BLaER1 (cell line): ENCODE measurements around the gene SLC12A9.
"Not testable (repeated sequence)": the region's sequence is repeated elsewhere in the genome, so short reads cannot be mapped to it uniquely, and the experiment has no call there.

Experiments used
- H3K27ac ChIP-seq: shearing (Covaris generic); formaldehyde crosslinking; 2 replicates; pipeline ENCODE4 v1.8.1; 2022
- H3K27me3 ChIP-seq: shearing (Covaris generic); formaldehyde crosslinking; 2 replicates; pipeline ENCODE4 v1.8.1; 2022
- H3K36me3 ChIP-seq: shearing (Covaris generic); formaldehyde crosslinking; 2 replicates; pipeline ENCODE4 v1.8.1; 2022
- H3K4me1 ChIP-seq: shearing (Covaris generic); formaldehyde crosslinking; 2 replicates; pipeline ENCODE4 v1.8.1; 2022
- H3K4me2 ChIP-seq: shearing (Covaris generic); formaldehyde crosslinking; 2 replicates; pipeline ENCODE4 v1.8.1; 2022
- H3K4me3 ChIP-seq: shearing (Covaris generic); formaldehyde crosslinking; 2 replicates; pipeline ENCODE4 v1.8.1; 2022
- H3K9ac ChIP-seq: shearing (Covaris generic); formaldehyde crosslinking; 2 replicates; pipeline ENCODE4 v1.8.1; 2022
- H3K9me3 ChIP-seq: shearing (Covaris generic); formaldehyde crosslinking; 2 replicates; pipeline ENCODE4 v1.8.1; 2022
- H4K20me1 ChIP-seq: shearing (Covaris generic); formaldehyde crosslinking; 2 replicates; pipeline ENCODE4 v1.8.1; 2022
- Cebpa-rat ChIP-seq: shearing (Covaris generic); IDR thresholded peaks from 2 replicates; pipeline ENCODE4 v1.8.1; 2022

The SLC12A9 gene

GRCh38 chr7:100837099-100837836 lies 15.2 kb upstream of the SLC12A9 start:
- Histone ChIP-seq H3K9me3 (no peaks in the 10 kb centered on the region), H3K4me3 (peak overlapping the region; percentile 60), H3K9ac (peak overlapping the region; percentile 52), H4K20me1 (no peaks in the 10 kb centered on the region), H3K36me3 (no peaks in the 10 kb centered on the region), H3K27ac (peak overlapping the region; percentile 88), H3K4me1 (peaks cover 27% of the 10 kb centered on the region), H3K4me2 (peak overlapping the region; percentile 91), H3K27me3 (no peaks in the 10 kb centered on the region)
- TF ChIP-seq Cebpa-rat: no peak

GRCh38 chr7:100839361-100839760 lies 13.2 kb upstream of the SLC12A9 start:
- H3K27ac ChIP-seq: no peak overlapping the region
- no peak overlapping the region for H3K4me2 ChIP-seq
- no peaks in the 10 kb centered on the region for H4K20me1 ChIP-seq
- no peak overlapping the region for H3K4me3 ChIP-seq
- no peaks in the 10 kb centered on the region for H3K36me3 ChIP-seq
- no peak overlapping the region for H3K9ac ChIP-seq
- no peaks in the 10 kb centered on the region for H3K9me3 ChIP-seq
- H3K4me1 ChIP-seq: peaks cover 27% of the 10 kb centered on the region
- TF ChIP-seq Cebpa-rat: no peak
- H3K27me3 ChIP-seq: no peaks in the 10 kb centered on the region

- Histone ChIP-seq H3K4me1 (peaks cover 26% of the 10 kb centered on the region), H3K4me2 (no peak overlapping the region), H3K4me3 (no peak overlapping the region)
Measured at GRCh38 chr7:100840470-100841100, 11.9 kb upstream of the SLC12A9 start.

GRCh38 chr7:100847360-100847759 lies 5.2 kb upstream of the SLC12A9 start:
- TF ChIP-seq Cebpa-rat: no peak
- Histone ChIP-seq H3K9ac (no peak overlapping the region), H3K27ac (no peak overlapping the region), H3K4me2 (no peak overlapping the region), H3K36me3 (no peaks in the 10 kb centered on the region), H3K4me1 (peaks cover 8% of the 10 kb centered on the region; the same call in 1 of the 2 replicates), H3K9me3 (no peaks in the 10 kb centered on the region), H3K27me3 (no peaks in the 10 kb centered on the region), H4K20me1 (no peaks in the 10 kb centered on the region), H3K4me3 (no peak overlapping the region)

More at GRCh38 chr7:100840470-100841100, 11.9 kb upstream of the SLC12A9 start:
- H3K27me3 ChIP-seq: no peaks in the 10 kb centered on the region
- no peaks in the 10 kb centered on the region for H3K36me3 ChIP-seq
- no peak overlapping the region for H3K27ac ChIP-seq
- H3K9me3 ChIP-seq: no peaks in the 10 kb centered on the region
- TF ChIP-seq Cebpa-rat: no peak
- H4K20me1 ChIP-seq: no peaks in the 10 kb centered on the region
- H3K9ac ChIP-seq: no peak overlapping the region

GRCh38 chr7:100854146-100854895 lies 1.8 kb downstream of the SLC12A9 start:
- H3K9me3 ChIP-seq: no peaks in the 10 kb centered on the region
- no peaks in the 10 kb centered on the region for H3K27me3 ChIP-seq
- peak overlapping the region; percentile 88; the same call in 1 of the 2 replicates for H3K4me3 ChIP-seq
- H3K27ac ChIP-seq: 0 out of 2 replicates have a peak overlapping the region, but pooled peaks have one; percentile 18
- peaks cover 64% of the 10 kb centered on the region for H4K20me1 ChIP-seq
- H3K36me3 ChIP-seq: peaks cover 42% of the 10 kb centered on the region
- no peak for TF ChIP-seq Cebpa-rat
- H3K4me2 ChIP-seq: peak overlapping the region; percentile 100
- peak overlapping the region; percentile 84; the same call in 1 of the 2 replicates for H3K9ac ChIP-seq
- H3K4me1 ChIP-seq: peaks cover 30% of the 10 kb centered on the region

- not testable (repeated sequence) for H3K9ac ChIP-seq, H3K9me3 ChIP-seq, H3K27me3 ChIP-seq, H3K4me2 ChIP-seq, H3K4me3 ChIP-seq, H3K27ac ChIP-seq
- Histone ChIP-seq H4K20me1 (peaks cover 69% of the 10 kb centered on the region), H3K4me1 (peaks cover 30% of the 10 kb centered on the region), H3K36me3 (peaks cover 48% of the 10 kb centered on the region)
Measured at GRCh38 chr7:100854899-100855298, 2.4 kb downstream of the SLC12A9 start.

- H3K4me3 ChIP-seq: no peak overlapping the region
- H3K4me2 ChIP-seq: no peak overlapping the region
- H3K9me3 ChIP-seq: no peaks in the 10 kb centered on the region
- no peak overlapping the region for H3K27ac ChIP-seq
- peaks cover 32% of the 10 kb centered on the region for H3K4me1 ChIP-seq
- H4K20me1 ChIP-seq: peaks cover 76% of the 10 kb centered on the region
- peaks cover 54% of the 10 kb centered on the region for H3K36me3 ChIP-seq
- no peak for TF ChIP-seq Cebpa-rat
- H3K9ac ChIP-seq: no peak overlapping the region
- no peaks in the 10 kb centered on the region for H3K27me3 ChIP-seq
Measured at GRCh38 chr7:100855515-100855914, 3.0 kb downstream of the SLC12A9 start.

- no peak for TF ChIP-seq Cebpa-rat
- Histone ChIP-seq H3K4me2 (no peak overlapping the region), H3K36me3 (peaks cover 68% of the 10 kb centered on the region), H3K27ac (no peak overlapping the region), H3K27me3 (no peaks in the 10 kb centered on the region), H4K20me1 (peaks cover 82% of the 10 kb centered on the region), H3K4me1 (peaks cover 34% of the 10 kb centered on the region), H3K4me3 (no peak overlapping the region), H3K9me3 (no peaks in the 10 kb centered on the region), H3K9ac (no peak overlapping the region)
Measured at GRCh38 chr7:100856871-100857282, 4.4 kb downstream of the SLC12A9 start.

- Histone ChIP-seq H3K36me3 (peaks cover 95% of the 10 kb centered on the region), H3K4me1 (peaks cover 36% of the 10 kb centered on the region), H3K9ac (no peak overlapping the region), H3K27me3 (no peaks in the 10 kb centered on the region), H3K27ac (no peak overlapping the region), H3K4me3 (no peak overlapping the region), H3K4me2 (no peak overlapping the region), H3K9me3 (no peaks in the 10 kb centered on the region), H4K20me1 (peaks cover 62% of the 10 kb centered on the region)
- TF ChIP-seq Cebpa-rat: no peak
Measured at GRCh38 chr7:100859856-100860255, 7.3 kb downstream of the SLC12A9 start.
